ENCODE results near the gene OLA1.

Gene OLA1

GRCh38 chr2:174086708-174087107 lies 161.6 kb downstream of the OLA1 start:
- no peaks in the 10 kb centered on the region for H3K9me3 ChIP-seq (ENCODE audit: control insufficient read depth, insufficient read depth, low read depth, low read length)
- no peak overlapping the region for H3K9ac ChIP-seq (ENCODE audit: low read length)
- peaks cover 6% of the 10 kb centered on the region; the same call in 1 of the 2 replicates for H3K4me1 ChIP-seq (ENCODE audit: control insufficient read depth, insufficient read depth, low read length)
- H3K27me3 ChIP-seq (ENCODE audit: control insufficient read depth, insufficient read depth, low read length) = no peaks in the 10 kb centered on the region
- no peak overlapping the region for H3K4me3 ChIP-seq (ENCODE audit: low read depth, low read length)
- H3K27ac ChIP-seq (ENCODE audit: low read depth, low read length) = no peak overlapping the region
- H3K36me3 ChIP-seq (ENCODE audit: control insufficient read depth, insufficient read depth, low read length) = no peaks in the 10 kb centered on the region

DNA sequence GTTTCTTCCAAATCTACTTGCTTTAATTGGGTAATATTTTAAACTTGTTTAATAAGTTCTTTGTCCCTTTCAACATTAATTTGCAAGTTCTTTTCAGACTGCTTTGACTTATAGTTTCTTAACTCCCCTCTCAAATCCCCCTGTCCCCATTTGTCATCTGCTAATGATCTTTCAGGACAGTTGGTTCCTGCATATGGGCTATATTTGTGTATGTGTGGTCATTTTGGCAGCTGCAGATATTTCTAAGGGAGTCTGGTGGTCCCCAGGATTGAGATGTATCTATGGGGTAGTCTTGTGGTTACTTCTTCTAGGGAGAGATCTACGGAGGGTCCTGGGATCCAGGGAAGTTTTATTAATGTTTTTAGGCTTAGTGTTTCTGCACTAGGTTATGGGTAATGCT lies 162.6 kb downstream of the OLA1 start:
- Histone ChIP-seq H3K4me1 (ENCODE audit: control insufficient read depth, insufficient read depth, low read length) (peaks cover 6% of the 10 kb centered on the region; the same call in 1 of the 2 replicates), H3K27me3 (ENCODE audit: control insufficient read depth, insufficient read depth, low read length) (no peaks in the 10 kb centered on the region), H3K4me3 (ENCODE audit: low read depth, low read length) (no peak overlapping the region), H3K9ac (ENCODE audit: low read length) (no peak overlapping the region), H3K36me3 (ENCODE audit: control insufficient read depth, insufficient read depth, low read length) (no peaks in the 10 kb centered on the region), H3K9me3 (ENCODE audit: control insufficient read depth, insufficient read depth, low read depth, low read length) (no peaks in the 10 kb centered on the region), H3K27ac (ENCODE audit: low read depth, low read length) (no peak overlapping the region)

DNA sequence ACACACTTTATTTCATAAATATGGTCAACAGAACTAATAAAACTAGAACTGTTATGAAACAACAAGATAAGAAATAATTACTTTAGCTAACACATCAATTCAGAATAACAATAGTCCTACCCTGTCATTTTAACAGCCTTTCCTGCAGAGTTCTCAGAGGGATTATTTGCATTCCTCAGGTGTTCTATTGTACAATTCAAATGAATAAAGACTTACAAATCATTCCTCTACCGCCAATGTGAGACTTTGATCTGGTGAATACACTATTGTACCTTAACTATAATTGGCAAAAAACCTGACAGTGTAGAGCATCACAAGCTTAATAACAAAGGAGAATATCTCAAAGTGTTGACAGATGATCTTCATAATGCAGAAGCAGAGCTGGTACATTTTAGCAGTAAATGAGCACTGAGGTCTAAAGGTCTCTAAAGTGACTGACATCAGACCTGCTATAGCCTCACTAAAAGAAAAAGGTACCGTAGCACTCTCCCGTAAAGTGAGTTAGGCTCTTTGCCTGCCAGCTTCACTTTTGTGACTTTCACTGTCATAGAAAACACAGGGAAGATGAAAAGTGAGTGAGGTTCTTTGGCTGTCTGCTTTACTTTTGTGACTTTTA lies 164.4 kb downstream of the OLA1 start:
- Histone ChIP-seq H3K4me3 (ENCODE audit: low read depth, low read length) (no peak overlapping the region), H3K4me1 (ENCODE audit: control insufficient read depth, insufficient read depth, low read length) (peaks cover 6% of the 10 kb centered on the region; the same call in 1 of the 2 replicates), H3K9ac (ENCODE audit: low read length) (no peak overlapping the region), H3K36me3 (ENCODE audit: control insufficient read depth, insufficient read depth, low read length) (no peaks in the 10 kb centered on the region), H3K27ac (ENCODE audit: low read depth, low read length) (no peak overlapping the region), H3K27me3 (ENCODE audit: control insufficient read depth, insufficient read depth, low read length) (no peaks in the 10 kb centered on the region), H3K9me3 (ENCODE audit: control insufficient read depth, insufficient read depth, low read depth, low read length) (no peaks in the 10 kb centered on the region)

- H3K36me3 ChIP-seq (ENCODE audit: control insufficient read depth, insufficient read depth, low read length) = no peaks in the 10 kb centered on the region
- no peak overlapping the region for H3K4me3 ChIP-seq (ENCODE audit: low read depth, low read length)
- no peaks in the 10 kb centered on the region for H3K27me3 ChIP-seq (ENCODE audit: control insufficient read depth, insufficient read depth, low read length)
- H3K9ac ChIP-seq (ENCODE audit: low read length) = no peak overlapping the region
- no peaks in the 10 kb centered on the region for H3K9me3 ChIP-seq (ENCODE audit: control insufficient read depth, insufficient read depth, low read depth, low read length)
- no peak overlapping the region for H3K27ac ChIP-seq (ENCODE audit: low read depth, low read length)
- peaks cover 6% of the 10 kb centered on the region; the same call in 1 of the 2 replicates for H3K4me1 ChIP-seq (ENCODE audit: control insufficient read depth, insufficient read depth, low read length)
Observed at GRCh38 chr2:174080672-174081121, 167.6 kb downstream of the OLA1 start.

GRCh38 chr2:174078275-174078674 lies 170.1 kb downstream of the OLA1 start:
- H3K4me1 ChIP-seq (ENCODE audit: control insufficient read depth, insufficient read depth, low read length) = no peaks in the 10 kb centered on the region
- H3K9me3 ChIP-seq (ENCODE audit: control insufficient read depth, insufficient read depth, low read depth, low read length) = no peaks in the 10 kb centered on the region
- H3K36me3 ChIP-seq (ENCODE audit: control insufficient read depth, insufficient read depth, low read length) = peaks cover 8% of the 10 kb centered on the region
- H3K4me3 ChIP-seq (ENCODE audit: low read depth, low read length) = no peak overlapping the region
- no peak overlapping the region for H3K27ac ChIP-seq (ENCODE audit: low read depth, low read length)
- H3K27me3 ChIP-seq (ENCODE audit: control insufficient read depth, insufficient read depth, low read length) = no peaks in the 10 kb centered on the region
- no peak overlapping the region for H3K9ac ChIP-seq (ENCODE audit: low read length)

GRCh38 chr2:174076975-174077374 lies 171.4 kb downstream of the OLA1 start:
- Histone ChIP-seq H3K27me3 (ENCODE audit: control insufficient read depth, insufficient read depth, low read length) (no peaks in the 10 kb centered on the region), H3K36me3 (ENCODE audit: control insufficient read depth, insufficient read depth, low read length) (peaks cover 8% of the 10 kb centered on the region), H3K27ac (ENCODE audit: low read depth, low read length) (no peak overlapping the region), H3K9ac (ENCODE audit: low read length) (no peak overlapping the region), H3K4me1 (ENCODE audit: control insufficient read depth, insufficient read depth, low read length) (peaks cover 2% of the 10 kb centered on the region; the same call in 1 of the 2 replicates), H3K9me3 (ENCODE audit: control insufficient read depth, insufficient read depth, low read depth, low read length) (no peaks in the 10 kb centered on the region), H3K4me3 (ENCODE audit: low read depth, low read length) (no peak overlapping the region)

GRCh38 chr2:174076040-174076439 lies 172.3 kb downstream of the OLA1 start:
- Histone ChIP-seq H3K9me3 (ENCODE audit: control insufficient read depth, insufficient read depth, low read depth, low read length) (no peaks in the 10 kb centered on the region), H3K4me3 (ENCODE audit: low read depth, low read length) (no peak overlapping the region), H3K27me3 (ENCODE audit: control insufficient read depth, insufficient read depth, low read length) (no peaks in the 10 kb centered on the region), H3K4me1 (ENCODE audit: control insufficient read depth, insufficient read depth, low read length) (peaks cover 6% of the 10 kb centered on the region; the same call in 1 of the 2 replicates), H3K27ac (ENCODE audit: low read depth, low read length) (no peak overlapping the region), H3K9ac (ENCODE audit: low read length) (no peak overlapping the region), H3K36me3 (ENCODE audit: control insufficient read depth, insufficient read depth, low read length) (peaks cover 8% of the 10 kb centered on the region)

- H3K4me1 ChIP-seq (ENCODE audit: control insufficient read depth, insufficient read depth, low read length) = peaks cover 6% of the 10 kb centered on the region; the same call in 1 of the 2 replicates
- H3K9me3 ChIP-seq (ENCODE audit: control insufficient read depth, insufficient read depth, low read depth, low read length) = no peaks in the 10 kb centered on the region
- H3K4me3 ChIP-seq (ENCODE audit: low read depth, low read length) = no peak overlapping the region
- no peaks in the 10 kb centered on the region for H3K27me3 ChIP-seq (ENCODE audit: control insufficient read depth, insufficient read depth, low read length)
- H3K36me3 ChIP-seq (ENCODE audit: control insufficient read depth, insufficient read depth, low read length) = peaks cover 8% of the 10 kb centered on the region
- no peak overlapping the region for H3K27ac ChIP-seq (ENCODE audit: low read depth, low read length)
- no peak overlapping the region for H3K9ac ChIP-seq (ENCODE audit: low read length)
Observed at GRCh38 chr2:174074831-174075230, 173.5 kb downstream of the OLA1 start.

GRCh38 chr2:174072857-174073256 lies 175.5 kb downstream of the OLA1 start:
- Histone ChIP-seq H3K9me3 (ENCODE audit: control insufficient read depth, insufficient read depth, low read depth, low read length) (no peaks in the 10 kb centered on the region), H3K4me1 (ENCODE audit: control insufficient read depth, insufficient read depth, low read length) (peaks cover 6% of the 10 kb centered on the region; the same call in 1 of the 2 replicates), H3K36me3 (ENCODE audit: control insufficient read depth, insufficient read depth, low read length) (peaks cover 8% of the 10 kb centered on the region), H3K4me3 (ENCODE audit: low read depth, low read length) (no peak overlapping the region), H3K27ac (ENCODE audit: low read depth, low read length) (no peak overlapping the region), H3K27me3 (ENCODE audit: control insufficient read depth, insufficient read depth, low read length) (no peaks in the 10 kb centered on the region), H3K9ac (ENCODE audit: low read length) (no peak overlapping the region)

DNA sequence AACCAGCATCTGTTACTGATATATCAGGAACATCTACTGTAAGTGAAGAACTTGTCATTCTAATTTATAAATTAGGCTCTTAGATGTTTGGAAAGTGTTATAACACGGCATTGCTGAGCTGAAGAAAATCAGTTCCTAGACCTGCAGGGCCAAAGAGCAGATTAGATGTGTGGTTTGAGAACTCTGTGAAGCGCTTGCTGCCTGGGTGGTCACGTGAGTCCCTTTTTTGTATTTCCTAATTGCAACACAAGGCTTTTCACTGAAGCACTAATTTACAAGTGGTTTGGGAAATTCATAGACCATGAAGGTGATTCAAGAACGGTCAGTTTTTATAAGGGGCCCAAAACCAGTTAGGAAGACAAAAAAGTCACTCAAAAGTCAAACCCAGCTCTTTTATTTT lies 176.3 kb downstream of the OLA1 start:
- H3K4me1 ChIP-seq (ENCODE audit: control insufficient read depth, insufficient read depth, low read length) = peaks cover 6% of the 10 kb centered on the region; the same call in 1 of the 2 replicates
- H3K27ac ChIP-seq (ENCODE audit: low read depth, low read length) = no peak overlapping the region

DNA sequence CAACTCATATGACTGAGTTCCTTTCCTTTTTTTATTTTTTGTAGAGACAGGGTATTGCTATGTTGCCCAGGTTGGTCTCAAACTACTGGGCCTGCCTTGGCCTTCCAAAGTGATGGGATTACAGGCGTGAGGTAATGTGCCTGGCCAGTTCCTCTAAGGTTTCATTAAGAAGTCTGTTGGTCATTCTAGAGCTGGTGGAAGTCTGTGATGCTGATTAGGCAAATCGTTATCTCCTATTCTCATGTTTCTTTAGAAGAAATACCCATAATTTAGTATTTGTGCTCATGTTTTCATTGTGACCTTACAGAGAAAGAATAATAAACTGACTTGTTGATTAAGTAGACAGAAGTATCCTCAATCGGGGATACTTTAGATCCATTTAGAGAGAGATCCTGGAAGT lies 177.0 kb downstream of the OLA1 start:
- H3K27me3 ChIP-seq (ENCODE audit: control insufficient read depth, insufficient read depth, low read length) = no peaks in the 10 kb centered on the region
- H3K36me3 ChIP-seq (ENCODE audit: control insufficient read depth, insufficient read depth, low read length) = peaks cover 8% of the 10 kb centered on the region
- H3K4me1 ChIP-seq (ENCODE audit: control insufficient read depth, insufficient read depth, low read length) = peaks cover 6% of the 10 kb centered on the region; the same call in 1 of the 2 replicates
- H3K27ac ChIP-seq (ENCODE audit: low read depth, low read length) = no peak overlapping the region
- H3K9ac ChIP-seq (ENCODE audit: low read length) = no peak overlapping the region
- H3K9me3 ChIP-seq (ENCODE audit: control insufficient read depth, insufficient read depth, low read depth, low read length) = no peaks in the 10 kb centered on the region
- no peak overlapping the region for H3K4me3 ChIP-seq (ENCODE audit: low read depth, low read length)

More for the DNA sequence above, 176.3 kb downstream of the OLA1 start:
- no peak overlapping the region for H3K4me3 ChIP-seq (ENCODE audit: low read depth, low read length)
- H3K27me3 ChIP-seq (ENCODE audit: control insufficient read depth, insufficient read depth, low read length) = no peaks in the 10 kb centered on the region
- H3K36me3 ChIP-seq (ENCODE audit: control insufficient read depth, insufficient read depth, low read length) = peaks cover 8% of the 10 kb centered on the region
- H3K9me3 ChIP-seq (ENCODE audit: control insufficient read depth, insufficient read depth, low read depth, low read length) = no peaks in the 10 kb centered on the region
- no peak overlapping the region for H3K9ac ChIP-seq (ENCODE audit: low read length)
